Progenitor cell of endocrine pancreas (in vitro differentiated cells): ENCODE measurements around the gene APOBEC3B. TPM values are rescaled to one million over a fixed set of nuclear protein-coding genes. Genes with fewer than 3 reads are reported as not detected.
"Not testable (repeated sequence)": the region's sequence is repeated elsewhere in the genome, so short reads cannot be mapped to it uniquely, and the experiment has no call there.

Experiments
- DNase-seq: peaks from one replicate; pipeline ENCODE4 v3.0.0; 2021; ENCODE audit warnings: low spot score; ENCODE audit not compliant: unreplicated experiment
- H3K27ac Mint-ChIP-seq: 2 replicates; pipeline ENCODE4 v1.8.0; 2021; ENCODE audit warnings: mild to moderate bottlenecking, moderate library complexity, mixed read lengths
- H3K27me3 Mint-ChIP-seq: 2 replicates; pipeline ENCODE4 v1.8.0; 2021; ENCODE audit warnings: mixed read lengths
- H3K36me3 Mint-ChIP-seq: 2 replicates; pipeline ENCODE4 v1.8.0; 2022; ENCODE audit warnings: mixed read lengths; ENCODE audit not compliant: insufficient read depth
- H3K4me1 Mint-ChIP-seq: 2 replicates; pipeline ENCODE4 v1.8.0; 2021; ENCODE audit warnings: low read depth, mixed read lengths
- H3K4me3 Mint-ChIP-seq: 2 replicates; pipeline ENCODE4 v1.8.0; 2021; ENCODE audit warnings: low read depth, mild to moderate bottlenecking, moderate library complexity, mixed read lengths
- H3K9me3 Mint-ChIP-seq: 2 replicates; pipeline ENCODE4 v1.8.0; 2021; ENCODE audit warnings: low read depth, mixed read lengths
- CTCF ChIP-seq: fragments of 200-600 bp; sonication (generic); IDR thresholded peaks from one replicate; pipeline ENCODE4 v1.5.0; 2021; ENCODE audit warnings: antibody characterized with exemption, mild to moderate bottlenecking; ENCODE audit not compliant: unreplicated experiment
- total RNA-seq: library from RNA; stranded (reverse); gene quantifications from 2 replicates; pipeline ENCODE4 v1.2.1, GENCODE V29; 2021

Gene APOBEC3B
- total RNA-seq, 1 donor from 2014 or later, result 10.1 TPM

GRCh38 chr22:39003165-39003638 is 21.1 kb downstream of the APOBEC3B start:
- H3K9me3 Mint-ChIP-seq, result peaks cover under 1% of the 10 kb centered on the region
- H3K4me3 Mint-ChIP-seq, result no peak overlapping the region
- H3K4me1 Mint-ChIP-seq, result no peaks in the 10 kb centered on the region
- H3K27ac Mint-ChIP-seq, result peak overlapping the region; percentile 29
- H3K36me3 Mint-ChIP-seq, result no peaks in the 10 kb centered on the region
- H3K27me3 Mint-ChIP-seq, result no peaks in the 10 kb centered on the region
- DNase-seq, result peak; percentile 51
- peak; percentile 86 for TF ChIP-seq CTCF

DNA sequence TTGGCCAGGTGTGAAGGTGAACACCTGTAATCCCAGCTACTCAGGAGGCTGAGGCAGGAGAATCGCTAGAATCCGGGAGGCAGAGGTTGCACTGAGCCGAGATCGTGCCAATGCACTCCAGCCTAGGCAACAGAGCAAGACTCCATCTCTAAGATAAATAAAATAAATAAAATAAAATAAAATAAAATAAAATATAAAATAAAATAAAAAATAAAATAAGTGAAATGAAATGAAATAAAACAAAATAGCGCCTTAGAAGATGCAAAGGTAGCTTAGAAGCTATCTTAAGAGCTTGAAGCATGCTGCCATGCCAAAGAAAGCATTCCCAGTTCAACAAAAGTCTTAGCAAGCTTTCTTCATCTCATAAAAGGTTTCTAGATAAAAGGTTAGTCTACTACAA is 25.0 kb downstream of the APOBEC3B start:
- Mint-ChIP-seq H3K4me1 (peaks cover 1% of the 10 kb centered on the region), H3K36me3 (no peaks in the 10 kb centered on the region), H3K4me3 (no peak overlapping the region), H3K9me3 (no peaks in the 10 kb centered on the region), H3K27ac (no peak overlapping the region), H3K27me3 (peaks cover 3% of the 10 kb centered on the region)
- no peak for DNase-seq
- TF ChIP-seq CTCF, result no peak

DNA sequence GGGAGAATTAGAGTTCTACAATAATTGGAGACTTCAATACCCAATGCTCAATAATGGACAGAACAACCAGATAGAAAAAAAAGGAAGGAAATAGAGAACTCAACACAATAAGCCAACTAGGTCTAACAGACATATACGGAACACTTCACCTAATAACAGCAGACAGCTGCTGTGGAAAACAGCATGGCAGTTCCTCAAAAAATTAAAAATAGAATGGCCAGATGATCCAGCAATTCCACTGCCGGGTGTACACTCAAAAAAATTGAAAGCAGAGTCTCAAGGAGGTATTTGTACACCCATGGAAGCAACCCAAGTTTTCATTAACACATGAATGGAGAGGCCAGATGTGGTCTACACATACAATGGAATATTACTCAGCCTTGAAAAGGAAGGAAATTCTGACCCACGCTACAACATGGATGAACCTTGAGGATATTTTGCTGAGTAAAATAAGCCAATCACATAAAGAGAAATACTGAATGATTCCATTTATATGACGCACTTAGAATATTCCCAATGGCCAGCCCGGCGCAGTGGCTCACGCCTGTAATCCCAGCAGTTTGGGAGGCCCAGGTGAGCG is 26.2 kb downstream of the APOBEC3B start:
- not testable (repeated sequence) for H3K9me3 Mint-ChIP-seq, H3K4me1 Mint-ChIP-seq, H3K27me3 Mint-ChIP-seq, DNase-seq, H3K27ac Mint-ChIP-seq, H3K4me3 Mint-ChIP-seq, H3K36me3 Mint-ChIP-seq

GRCh38 chr22:39010946-39011345 is 28.8 kb downstream of the APOBEC3B start:
- no peak for DNase-seq
- peaks cover 3% of the 10 kb centered on the region for H3K27me3 Mint-ChIP-seq
- no peak for TF ChIP-seq CTCF
- no peaks in the 10 kb centered on the region for H3K9me3 Mint-ChIP-seq
- H3K4me3 Mint-ChIP-seq, result no peak overlapping the region
- no peak overlapping the region for H3K27ac Mint-ChIP-seq
- H3K36me3 Mint-ChIP-seq, result no peaks in the 10 kb centered on the region
- peaks cover 10% of the 10 kb centered on the region for H3K4me1 Mint-ChIP-seq

GRCh38 chr22:39012533-39013511 is 30.7 kb downstream of the APOBEC3B start:
- no peak for TF ChIP-seq CTCF
- Mint-ChIP-seq H3K4me1 (peaks cover 12% of the 10 kb centered on the region), H3K36me3 (no peaks in the 10 kb centered on the region), H3K27ac (no peak overlapping the region), H3K9me3 (no peaks in the 10 kb centered on the region), H3K27me3 (peaks cover 3% of the 10 kb centered on the region), H3K4me3 (no peak overlapping the region)
- DNase-seq, result no peak

DNA sequence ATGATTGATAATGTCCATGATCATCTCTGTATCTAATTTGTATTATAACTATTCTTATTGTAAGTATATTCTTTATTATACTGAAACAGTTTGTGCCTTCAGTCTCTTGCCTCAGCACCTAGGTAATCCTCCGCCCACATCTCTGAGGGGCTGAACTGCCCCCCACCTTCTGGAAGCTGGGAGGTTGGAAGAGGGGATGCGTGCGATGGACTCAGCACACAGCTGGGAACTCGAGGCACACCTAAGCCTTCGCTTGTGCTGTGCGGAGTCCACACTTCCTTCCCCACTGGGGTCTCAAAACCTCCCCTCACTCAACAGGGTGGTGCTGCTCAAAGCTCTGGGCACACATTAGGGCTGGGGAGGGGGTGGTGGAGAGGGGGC is 31.4 kb downstream of the APOBEC3B start:
- H3K4me3 Mint-ChIP-seq, H3K27ac Mint-ChIP-seq: not testable (repeated sequence)

More for the DNA sequence above, 31.4 kb downstream of the APOBEC3B start:
- H3K27me3 Mint-ChIP-seq, H3K36me3 Mint-ChIP-seq, H3K9me3 Mint-ChIP-seq, DNase-seq: not testable (repeated sequence)
- H3K4me1 Mint-ChIP-seq, result peaks cover 12% of the 10 kb centered on the region
